ENCODE results near the gene SAMM50.
A peak's percentile ranks its signal among the peaks of the same experiment; 100 is the strongest.

GRCh38 chr22:43955040-43955882 lies at the start of gene SAMM50:
- TF ChIP-seq EZH2phosphoT487 (IDR thresholded peaks at IDR 0.05; ENCODE audit: unreplicated experiment) (no peak), CREB1 (CRISPR knock-in tag; IDR thresholded peaks at IDR 0.05; ENCODE audit: low read depth) (no peak), POLR2AphosphoS5 (IDR thresholded peaks at IDR 0.05; ENCODE audit: low read depth) (peak; percentile 82)
- TF ChIP-seq, protein P1, sequence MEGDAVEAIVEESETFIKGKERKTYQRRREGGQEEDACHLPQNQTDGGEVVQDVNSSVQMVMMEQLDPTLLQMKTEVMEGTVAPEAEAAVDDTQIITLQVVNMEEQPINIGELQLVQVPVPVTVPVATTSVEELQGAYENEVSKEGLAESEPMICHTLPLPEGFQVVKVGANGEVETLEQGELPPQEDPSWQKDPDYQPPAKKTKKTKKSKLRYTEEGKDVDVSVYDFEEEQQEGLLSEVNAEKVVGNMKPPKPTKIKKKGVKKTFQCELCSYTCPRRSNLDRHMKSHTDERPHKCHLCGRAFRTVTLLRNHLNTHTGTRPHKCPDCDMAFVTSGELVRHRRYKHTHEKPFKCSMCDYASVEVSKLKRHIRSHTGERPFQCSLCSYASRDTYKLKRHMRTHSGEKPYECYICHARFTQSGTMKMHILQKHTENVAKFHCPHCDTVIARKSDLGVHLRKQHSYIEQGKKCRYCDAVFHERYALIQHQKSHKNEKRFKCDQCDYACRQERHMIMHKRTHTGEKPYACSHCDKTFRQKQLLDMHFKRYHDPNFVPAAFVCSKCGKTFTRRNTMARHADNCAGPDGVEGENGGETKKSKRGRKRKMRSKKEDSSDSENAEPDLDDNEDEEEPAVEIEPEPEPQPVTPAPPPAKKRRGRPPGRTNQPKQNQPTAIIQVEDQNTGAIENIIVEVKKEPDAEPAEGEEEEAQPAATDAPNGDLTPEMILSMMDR (conservative IDR thresholded peaks at IDR 0.05; ENCODE audit: low read depth in 2 of 2) = no peak
- TF ChIP-seq, protein P2, sequence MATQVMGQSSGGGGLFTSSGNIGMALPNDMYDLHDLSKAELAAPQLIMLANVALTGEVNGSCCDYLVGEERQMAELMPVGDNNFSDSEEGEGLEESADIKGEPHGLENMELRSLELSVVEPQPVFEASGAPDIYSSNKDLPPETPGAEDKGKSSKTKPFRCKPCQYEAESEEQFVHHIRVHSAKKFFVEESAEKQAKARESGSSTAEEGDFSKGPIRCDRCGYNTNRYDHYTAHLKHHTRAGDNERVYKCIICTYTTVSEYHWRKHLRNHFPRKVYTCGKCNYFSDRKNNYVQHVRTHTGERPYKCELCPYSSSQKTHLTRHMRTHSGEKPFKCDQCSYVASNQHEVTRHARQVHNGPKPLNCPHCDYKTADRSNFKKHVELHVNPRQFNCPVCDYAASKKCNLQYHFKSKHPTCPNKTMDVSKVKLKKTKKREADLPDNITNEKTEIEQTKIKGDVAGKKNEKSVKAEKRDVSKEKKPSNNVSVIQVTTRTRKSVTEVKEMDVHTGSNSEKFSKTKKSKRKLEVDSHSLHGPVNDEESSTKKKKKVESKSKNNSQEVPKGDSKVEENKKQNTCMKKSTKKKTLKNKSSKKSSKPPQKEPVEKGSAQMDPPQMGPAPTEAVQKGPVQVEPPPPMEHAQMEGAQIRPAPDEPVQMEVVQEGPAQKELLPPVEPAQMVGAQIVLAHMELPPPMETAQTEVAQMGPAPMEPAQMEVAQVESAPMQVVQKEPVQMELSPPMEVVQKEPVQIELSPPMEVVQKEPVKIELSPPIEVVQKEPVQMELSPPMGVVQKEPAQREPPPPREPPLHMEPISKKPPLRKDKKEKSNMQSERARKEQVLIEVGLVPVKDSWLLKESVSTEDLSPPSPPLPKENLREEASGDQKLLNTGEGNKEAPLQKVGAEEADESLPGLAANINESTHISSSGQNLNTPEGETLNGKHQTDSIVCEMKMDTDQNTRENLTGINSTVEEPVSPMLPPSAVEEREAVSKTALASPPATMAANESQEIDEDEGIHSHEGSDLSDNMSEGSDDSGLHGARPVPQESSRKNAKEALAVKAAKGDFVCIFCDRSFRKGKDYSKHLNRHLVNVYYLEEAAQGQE (IDR thresholded peaks at IDR 0.05; ENCODE audit: unreplicated experiment) = no peak
- TF ChIP-seq, protein P3, sequence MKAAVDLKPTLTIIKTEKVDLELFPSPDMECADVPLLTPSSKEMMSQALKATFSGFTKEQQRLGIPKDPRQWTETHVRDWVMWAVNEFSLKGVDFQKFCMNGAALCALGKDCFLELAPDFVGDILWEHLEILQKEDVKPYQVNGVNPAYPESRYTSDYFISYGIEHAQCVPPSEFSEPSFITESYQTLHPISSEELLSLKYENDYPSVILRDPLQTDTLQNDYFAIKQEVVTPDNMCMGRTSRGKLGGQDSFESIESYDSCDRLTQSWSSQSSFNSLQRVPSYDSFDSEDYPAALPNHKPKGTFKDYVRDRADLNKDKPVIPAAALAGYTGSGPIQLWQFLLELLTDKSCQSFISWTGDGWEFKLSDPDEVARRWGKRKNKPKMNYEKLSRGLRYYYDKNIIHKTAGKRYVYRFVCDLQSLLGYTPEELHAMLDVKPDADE (IDR thresholded peaks at IDR 0.05) = peak; percentile 79
